Endothelial cell of umbilical vein (primary cell): ENCODE measurements around the gene GYS2.

ENCODE experiments used
- CTCF ChIP-seq, 2 donors: IDR thresholded peaks; 1 replicate in 1 of 2; 2 replicates in 1 of 2; pipeline ENCODE4 v1.5.1; 2011; ENCODE audit warnings: low read length in 2 of 2, mild to moderate bottlenecking in 2 of 2, moderate library complexity in 2 of 2, control low read depth in 1 of 2, inconsistent platforms in 1 of 2, low read depth in 1 of 2; ENCODE audit not compliant: insufficient read depth in 1 of 2; ENCODE audit errors: extremely low read depth in 1 of 2
- MAX ChIP-seq: IDR thresholded peaks from 2 replicates; pipeline ENCODE4 v1.6.1; 2011; ENCODE audit not compliant: insufficient read depth, insufficient read length
- POLR2AphosphoS5 ChIP-seq: IDR thresholded peaks from 2 replicates; pipeline ENCODE4 v1.6.1; 2012; ENCODE audit warnings: low read depth, mild to moderate bottlenecking, control low read depth, low read length, moderate library complexity; ENCODE audit not compliant: insufficient read depth

GRCh38 chr12:21631367-21631766, 26.7 kb upstream of the GYS2 start:
- TF ChIP-seq MAX (no peak), CTCF (IDR thresholded peaks at IDR 0.05; ENCODE audit: extremely low read depth in 1 of 2, insufficient read depth in 1 of 2, low read depth in 1 of 2, low read length in 2 of 2) (no peak), POLR2AphosphoS5 (no peak)
